CD4-positive, alpha-beta T cell treated with Interleukin-4 for 1 hour (primary cell): ENCODE measurements around the gene FBXL13.
"Not testable (repeated sequence)": the region's sequence is repeated elsewhere in the genome, so short reads cannot be mapped to it uniquely, and the experiment has no call there.

Source experiments
- DNase-seq, 2 donors: peaks; one replicate each; pipeline ENCODE4 v3.0.0-alpha.2; 2020 to 2022

Gene FBXL13

DNA sequence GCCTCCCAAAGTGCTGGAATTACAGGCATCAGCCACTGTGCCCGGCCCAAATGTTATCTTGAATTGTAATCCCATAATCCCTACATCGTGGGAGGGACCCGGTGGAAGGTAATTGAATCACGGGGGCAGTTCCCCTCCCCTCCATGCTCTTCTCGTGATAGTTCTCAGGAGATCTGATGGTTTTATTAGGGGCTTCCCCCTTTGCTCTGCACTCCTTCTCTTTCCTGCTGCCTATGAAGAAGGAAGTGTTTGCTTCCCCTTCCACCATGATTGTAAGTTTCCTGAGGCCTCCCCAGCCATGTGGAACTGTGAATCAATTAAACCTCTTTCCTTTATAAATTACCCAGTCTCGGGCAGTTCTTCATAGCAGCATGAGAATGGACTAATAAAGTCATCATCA, 3.6 kb upstream of the FBXL13 start:
- DNase-seq, result not testable (repeated sequence)

DNA sequence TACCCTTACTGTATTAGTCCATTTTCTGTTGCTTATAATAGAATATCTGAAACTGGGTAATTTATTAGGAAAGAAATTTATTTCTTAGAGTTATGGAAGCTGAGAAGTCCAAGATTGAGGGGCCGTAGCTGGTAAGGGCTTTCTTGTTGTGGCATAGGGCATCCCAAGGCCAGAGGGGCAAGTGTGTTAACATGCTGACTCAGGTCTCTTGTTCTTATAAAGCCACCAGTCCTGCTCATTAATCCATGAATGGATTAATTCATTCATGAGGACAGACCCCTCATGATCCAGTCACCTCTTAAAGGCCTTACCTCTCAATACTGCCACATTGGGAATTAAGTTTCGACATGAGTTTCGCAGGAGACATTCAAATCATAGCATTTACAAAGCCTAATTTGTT, 2.7 kb upstream of the FBXL13 start:
- DNase-seq, result no peak

DNA sequence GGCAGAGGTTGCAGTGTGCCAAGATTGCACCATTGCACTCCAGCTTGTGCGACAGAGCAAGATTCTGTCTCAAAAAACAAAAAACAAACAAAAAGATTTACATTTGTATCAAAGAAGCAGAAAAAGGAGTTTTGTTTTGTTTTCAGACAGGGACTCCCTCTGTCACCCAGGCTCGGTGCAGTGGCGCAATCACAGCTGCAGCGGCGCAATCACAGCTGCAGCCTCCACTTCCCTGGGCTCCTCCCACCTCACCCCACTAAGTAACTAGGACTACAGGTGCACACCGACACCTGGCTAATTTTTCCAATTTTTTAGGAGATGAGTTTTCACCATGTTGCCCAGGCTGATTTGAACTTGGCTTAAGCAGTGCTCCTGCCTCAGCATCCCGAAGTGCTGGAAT, 2.2 kb upstream of the FBXL13 start:
- no peak for DNase-seq

DNA sequence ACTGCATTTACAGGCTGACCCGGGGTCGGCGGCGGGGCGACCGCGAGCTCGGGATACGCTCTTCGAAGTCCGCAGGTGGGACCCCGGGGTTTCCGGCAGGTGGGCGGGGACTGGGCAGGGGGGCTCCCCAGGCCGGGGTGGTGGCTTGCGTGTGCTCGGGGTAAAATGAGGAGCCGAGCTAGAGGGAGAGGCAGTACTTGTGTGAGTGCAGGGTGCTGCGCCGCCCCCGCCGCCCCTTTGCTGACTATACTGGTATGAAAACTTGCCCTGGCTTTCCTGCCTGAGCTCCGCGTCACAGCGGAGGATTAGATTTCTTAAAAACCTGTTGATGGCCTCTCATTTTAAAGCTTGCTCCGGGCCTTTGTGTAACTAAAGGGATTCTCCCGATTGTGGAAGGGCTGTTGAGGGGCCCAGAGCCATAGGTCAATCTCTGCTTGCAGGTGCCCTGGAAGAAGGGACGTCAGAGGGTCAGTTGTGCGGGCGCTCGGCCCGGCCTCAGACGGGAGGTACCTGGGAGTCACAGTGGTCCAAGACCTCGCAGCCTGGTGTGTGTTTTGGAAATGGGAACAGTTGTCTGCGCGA, 832 bp upstream of the FBXL13 start:
- peak; percentile 67 for DNase-seq

DNA sequence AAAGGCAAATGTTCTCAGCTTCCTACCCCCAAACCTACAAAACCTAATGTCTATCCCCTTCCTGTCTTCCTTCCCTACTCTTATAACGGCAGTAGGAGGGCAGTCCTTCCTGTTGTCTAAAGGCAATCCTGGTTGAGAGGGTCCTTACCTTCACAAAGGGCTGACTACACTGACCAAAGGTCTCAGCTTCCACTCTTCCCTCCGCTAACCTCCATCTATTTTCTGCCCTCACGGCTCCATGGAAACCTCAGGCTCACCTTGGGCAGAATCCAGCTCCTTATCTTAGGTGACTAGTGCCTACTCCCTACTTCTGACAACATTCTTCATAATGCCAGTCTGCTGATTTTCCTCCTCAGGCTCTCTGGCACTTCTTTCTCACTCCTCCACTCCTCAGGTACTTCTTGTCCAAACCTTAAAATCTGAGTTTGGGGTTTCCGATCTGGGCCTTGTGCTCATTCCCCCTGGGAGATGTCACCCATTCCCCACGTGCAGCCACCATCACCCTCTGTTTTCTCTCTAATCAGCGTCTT, 542 bp downstream of the FBXL13 start:
- DNase-seq, result peak in 1 of 2 donors; percentile 2

DNA sequence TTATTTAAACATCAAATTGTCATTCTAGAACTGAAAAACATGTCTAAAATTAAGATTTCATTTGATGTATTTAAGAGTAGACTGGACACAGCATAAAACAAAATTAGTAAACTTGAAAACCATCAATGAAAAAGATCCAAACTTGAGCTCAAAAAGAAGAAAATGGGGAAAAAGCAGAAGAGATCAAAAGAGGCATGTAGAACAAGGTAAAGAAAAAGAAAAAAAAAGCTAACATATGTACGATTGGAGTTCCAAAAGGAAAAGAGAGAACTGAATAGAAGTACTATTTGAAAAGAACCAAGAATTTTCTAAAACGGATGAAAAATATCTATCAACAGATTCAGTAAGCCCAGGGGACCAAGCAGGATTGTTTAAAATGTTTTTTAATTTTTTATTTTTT, 3.6 kb downstream of the FBXL13 start:
- DNase-seq, result no peak

DNA sequence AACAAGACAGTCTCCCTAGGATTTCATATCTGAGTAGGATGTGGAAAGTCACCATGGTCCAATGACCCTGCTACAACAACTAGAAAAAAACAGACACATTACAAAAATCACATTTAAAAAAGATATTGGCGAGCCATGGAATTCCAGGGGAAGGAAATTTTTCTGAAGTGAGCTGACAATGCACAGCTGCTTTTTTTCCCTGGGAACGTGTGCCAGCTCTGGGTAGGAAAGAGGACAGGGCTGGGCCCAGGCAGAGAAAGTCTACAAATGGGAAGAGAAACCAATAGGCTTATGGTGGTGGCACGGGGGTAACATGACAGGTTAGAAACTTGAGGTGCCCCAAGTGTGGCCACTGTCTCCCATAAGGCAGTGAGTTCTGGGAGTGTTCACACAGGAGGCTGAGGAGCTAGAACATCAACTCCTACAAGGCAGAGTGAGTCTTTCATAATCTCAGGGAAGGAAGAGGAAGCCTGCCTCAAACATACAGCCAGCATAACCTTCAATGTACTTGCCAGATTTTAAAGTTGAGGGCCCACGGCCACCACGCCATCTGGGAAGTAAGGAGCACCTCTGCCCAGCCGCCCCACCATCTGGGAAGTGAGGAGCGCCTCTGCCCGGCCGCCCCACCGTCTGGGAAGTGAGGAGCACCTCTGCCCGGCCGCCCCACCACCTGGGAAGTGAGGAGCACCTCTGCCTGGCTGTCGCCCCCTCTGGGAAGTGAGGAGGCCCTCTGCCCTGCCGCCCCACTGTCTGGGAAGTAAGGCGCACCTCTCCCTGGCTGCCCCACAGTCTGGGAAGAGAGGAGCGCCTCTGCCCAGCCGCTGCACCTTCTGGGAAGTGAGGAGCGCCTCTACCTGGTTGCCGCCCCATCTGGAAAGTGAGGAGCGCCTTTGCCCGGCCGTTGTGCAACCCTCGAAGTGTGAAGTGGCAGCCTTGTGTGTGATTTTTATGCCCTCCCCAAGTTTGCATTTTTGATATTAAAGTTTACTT, 5.9 kb downstream of the FBXL13 start:
- no peak for DNase-seq

DNA sequence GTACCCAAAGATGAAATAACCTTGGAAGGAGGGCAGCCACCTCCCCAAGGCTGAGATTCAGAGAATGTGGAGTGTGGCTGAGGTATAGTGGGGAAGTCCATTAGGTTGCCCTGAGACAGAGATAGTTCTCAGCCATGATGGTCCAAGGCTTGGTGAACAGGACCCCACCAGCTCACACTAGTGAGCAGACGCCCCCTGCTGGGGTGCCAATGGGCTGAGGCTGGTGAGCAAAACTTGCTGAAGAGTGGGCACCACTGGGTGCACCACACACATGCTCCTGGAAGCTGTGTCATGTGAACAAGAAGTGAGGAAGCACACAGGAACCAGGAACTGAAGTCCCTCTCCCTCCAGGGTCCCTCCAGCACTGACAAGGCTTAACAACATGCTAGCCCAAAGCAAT, 8.9 kb downstream of the FBXL13 start:
- DNase-seq, result peak; percentile 30

DNA sequence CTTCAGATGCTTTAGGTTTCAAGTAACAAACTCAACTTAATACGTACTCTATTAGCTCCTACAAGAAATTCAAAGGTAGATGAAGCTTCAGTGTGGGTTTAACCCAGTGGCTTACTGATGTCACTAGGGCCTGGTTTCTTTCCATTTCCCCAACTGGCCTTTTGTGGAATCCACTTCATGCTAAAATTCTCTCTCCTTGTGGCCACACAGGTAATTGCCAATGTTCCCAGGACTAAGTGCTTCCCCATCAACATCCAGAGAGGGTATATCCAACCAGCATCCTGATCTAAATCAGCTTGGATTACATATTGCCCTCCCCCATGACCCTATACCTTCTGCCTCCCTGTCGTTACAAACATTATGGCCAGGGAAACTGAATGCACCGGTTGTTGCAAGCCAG, 10.7 kb downstream of the FBXL13 start:
- DNase-seq, result no peak

DNA sequence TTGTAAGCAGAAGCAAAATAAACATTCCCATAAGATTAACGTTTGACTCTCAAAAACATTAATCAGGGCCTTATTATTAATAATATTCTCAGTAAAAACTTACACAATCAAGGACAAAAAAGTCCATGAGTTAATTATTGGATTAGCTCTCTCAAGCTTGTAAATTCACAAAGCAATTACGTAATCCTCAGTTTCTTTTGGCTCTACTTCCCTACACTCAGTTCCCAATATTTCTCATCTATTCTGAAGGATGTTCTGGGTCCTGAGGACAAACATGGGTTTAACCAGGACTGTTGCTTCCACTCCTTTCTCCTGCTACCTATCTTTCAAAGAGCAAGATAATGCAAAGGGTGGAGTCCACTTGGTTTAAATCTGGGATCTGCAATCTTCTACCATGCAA, 15.1 kb downstream of the FBXL13 start:
- no peak for DNase-seq

DNA sequence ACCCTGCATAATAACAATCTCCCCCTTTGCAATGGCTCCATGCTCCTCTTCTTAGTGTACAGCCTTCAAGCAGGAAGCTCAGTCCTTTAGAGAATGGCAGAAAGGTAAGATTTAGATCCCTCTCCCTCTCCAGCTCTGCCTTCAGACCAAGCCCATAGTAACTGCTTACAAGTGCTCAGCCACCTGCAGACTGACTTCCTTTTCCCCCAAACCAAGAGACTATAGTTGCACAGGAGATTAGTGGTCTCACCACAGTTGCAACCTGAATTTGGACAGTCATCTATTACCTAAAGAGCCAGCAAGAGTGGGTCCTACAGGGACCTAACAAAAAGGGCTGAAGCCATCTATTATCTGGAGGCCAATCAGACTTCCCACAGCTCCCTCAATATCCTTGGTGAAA, 16.5 kb downstream of the FBXL13 start:
- no peak for DNase-seq

DNA sequence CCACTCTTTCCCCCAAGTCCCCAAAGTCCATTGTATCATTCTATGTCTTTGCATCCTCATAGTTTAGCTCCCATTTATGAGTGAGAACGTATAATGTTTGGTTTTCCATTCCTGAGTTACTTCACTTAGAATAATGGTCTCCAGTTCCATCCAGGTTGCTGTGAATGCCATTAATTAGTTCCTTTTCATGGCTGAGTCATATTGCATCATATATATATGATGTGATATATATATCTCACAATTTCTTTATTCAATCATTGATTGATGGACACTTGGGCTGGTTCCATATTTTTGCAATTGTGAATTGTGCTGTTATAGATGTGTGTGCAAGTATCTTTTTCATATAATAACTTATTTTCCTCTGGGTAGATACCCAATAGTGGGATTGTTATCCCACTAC, 18.6 kb downstream of the FBXL13 start:
- not testable (repeated sequence) for DNase-seq

DNA sequence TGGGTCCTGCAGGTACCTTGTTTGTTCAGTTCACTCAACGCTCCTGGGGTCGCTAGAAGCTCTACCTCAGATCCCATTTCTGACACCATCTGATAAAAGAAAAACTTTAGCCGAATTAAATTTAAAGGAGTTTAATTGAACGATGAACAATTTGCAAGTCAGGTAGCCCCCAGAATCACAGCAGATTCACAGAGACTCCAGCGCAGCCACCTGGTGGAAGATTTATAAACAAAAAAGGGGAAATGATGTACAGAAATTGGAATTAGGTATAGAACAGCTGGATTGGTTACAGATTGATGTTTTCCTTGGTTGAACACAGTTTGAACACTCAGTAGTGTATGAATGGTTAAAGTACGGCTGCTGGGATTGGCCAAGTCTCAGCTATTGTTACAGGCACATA, 23.1 kb downstream of the FBXL13 start:
- no peak for DNase-seq

DNA sequence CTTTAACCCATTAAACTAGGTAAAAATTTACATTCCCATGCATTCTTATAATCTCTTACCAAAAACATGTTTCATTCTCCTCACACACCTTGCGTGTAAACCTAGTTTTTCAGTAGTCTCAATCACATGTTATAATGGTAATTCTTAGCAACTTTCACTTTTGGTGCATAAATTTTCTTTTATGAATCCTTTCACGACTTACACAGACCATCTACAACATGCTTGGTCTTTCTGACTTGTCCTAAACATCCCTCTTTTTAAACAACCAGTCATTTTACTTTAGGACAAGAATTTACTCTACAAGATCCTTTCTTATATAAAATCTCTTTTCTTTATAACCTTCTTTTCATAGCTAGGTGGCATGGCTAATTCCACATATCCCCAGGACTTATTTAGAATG, 25.8 kb downstream of the FBXL13 start:
- DNase-seq, result no peak

DNA sequence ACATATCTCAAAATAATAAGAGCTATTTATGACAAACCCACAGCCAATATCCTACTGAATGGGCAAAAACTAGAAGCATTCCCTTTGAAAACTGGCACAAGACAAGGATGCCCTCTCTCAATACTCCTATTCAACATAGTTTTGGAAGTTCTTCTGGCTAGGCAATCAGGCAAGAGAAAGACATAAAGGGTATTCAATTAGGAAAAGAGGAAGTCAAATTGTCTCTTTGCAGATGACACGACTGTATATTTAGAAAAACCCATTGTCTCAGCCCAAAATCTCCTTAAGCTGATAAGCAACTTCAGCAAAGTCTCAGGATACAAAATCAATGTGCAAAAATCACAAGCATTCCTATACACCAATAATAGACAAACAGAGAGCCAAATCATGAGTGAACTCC, 32.8 kb downstream of the FBXL13 start:
- DNase-seq, result not testable (repeated sequence)

DNA sequence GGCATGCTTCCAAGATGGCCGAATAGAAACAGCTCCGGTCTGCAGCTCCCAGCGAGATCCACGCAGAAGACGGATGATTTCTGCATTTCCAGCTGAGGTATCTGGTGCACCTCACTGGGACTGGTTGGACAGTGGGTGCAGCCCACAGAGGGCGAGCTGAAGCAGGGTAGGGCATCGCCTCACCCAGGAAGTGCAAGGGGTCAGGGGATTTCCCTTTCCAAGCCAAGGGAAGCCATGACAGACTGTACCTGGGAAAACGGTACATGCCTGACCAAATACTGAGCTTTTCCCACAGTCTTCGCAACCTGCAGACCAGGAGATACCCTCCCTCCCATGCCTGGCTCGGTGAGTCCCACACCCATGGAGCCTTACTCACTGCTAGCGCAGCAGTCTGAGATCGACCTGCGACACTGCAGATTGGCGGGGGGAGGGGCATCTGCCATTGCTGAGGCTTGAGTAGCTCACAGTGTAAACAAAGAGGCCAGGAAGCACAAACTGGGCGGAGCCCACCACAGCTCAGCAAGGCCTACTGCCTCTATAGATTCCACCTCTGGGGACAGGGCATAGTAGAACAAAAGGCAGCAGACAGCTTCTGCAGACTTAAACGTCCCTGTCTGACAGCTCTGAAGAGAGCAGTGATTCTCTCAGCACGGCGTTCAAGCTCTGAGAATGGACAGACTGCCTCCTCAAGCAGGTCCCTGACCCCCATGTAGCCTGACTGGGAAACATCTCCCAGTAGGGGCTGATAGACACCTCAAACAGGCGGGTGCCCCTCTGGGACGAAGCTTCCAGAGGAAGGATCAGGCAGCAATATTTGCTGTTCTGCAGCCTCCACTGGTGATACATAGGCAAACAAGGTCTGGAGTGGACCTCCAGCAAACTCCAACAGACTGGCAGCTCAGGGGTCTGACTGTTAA, 36.5 kb downstream of the FBXL13 start:
- DNase-seq, result not testable (repeated sequence)

DNA sequence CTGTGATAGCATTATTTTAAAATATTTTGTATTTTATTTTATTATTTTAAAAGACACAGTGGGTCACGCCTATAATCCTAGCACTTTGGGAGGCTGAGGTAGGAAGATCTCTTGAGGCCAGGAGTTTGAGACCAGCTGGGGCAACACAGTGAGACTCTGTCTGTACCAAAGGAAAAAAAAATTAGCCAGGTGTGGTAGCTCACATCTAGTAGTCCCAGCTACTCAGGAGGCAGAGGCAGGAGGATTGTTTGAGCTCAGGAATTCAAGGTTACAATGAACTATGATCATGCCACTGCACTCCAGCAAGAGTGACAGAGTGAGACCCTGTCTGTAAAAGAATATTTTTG, 37.1 kb downstream of the FBXL13 start:
- DNase-seq, result no peak

DNA sequence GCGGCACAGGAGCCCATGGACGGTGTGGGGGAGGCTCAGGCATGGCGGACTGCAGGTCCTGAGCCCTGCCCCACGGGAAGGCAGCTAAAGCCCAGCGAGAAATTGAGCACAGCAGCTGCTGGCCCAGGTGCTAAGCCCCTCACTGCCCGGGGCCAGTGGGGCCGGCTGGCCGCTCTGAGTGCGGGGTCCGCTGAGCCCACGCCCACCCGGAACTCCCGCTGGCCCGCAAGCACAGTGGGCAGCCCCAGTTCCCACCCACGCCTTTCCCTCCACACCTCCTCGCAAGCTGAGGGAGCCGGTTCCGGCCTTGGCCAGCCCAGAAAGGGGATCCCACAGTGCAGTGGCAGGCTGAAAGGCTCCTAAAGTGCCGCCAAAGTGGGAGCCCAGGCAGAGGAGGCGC, 40.3 kb downstream of the FBXL13 start:
- DNase-seq, result not testable (repeated sequence)

DNA sequence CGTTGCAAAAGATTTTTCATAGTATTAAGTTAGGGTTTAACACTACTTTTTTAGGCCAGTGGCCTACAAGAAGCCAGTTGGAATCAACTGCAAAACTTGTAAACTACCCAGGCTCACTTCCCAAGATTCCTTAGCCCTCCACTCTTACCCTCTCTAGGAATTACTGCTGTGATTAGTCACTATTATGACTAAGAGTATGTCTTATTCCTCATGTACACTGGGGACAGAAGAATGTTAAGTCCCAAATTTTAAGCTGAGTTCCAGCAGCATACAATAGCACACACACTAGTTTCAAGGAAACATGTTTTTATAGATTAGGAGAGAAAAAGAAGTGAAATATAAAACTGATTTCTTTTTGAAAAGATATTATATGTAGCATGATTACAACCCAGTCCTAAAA, 42.8 kb downstream of the FBXL13 start:
- no peak for DNase-seq

DNA sequence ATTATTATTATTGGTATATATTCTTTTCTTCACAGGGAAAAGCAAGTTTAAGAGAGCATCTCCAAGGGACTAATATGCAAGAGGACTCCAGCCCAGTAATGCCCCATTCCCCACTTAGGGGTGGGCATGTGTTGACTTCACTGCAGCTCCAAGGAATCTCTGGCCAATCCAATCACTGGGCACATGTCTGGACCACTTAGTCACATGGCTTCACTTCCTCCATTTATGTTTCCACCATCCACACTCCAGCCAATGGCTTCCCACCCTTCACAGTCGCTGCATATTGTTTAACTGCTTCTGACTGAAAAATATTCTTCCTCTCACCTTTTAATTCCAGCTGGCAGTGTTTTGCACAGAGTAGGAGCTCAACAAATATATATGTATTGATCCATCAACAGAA, 43.6 kb downstream of the FBXL13 start:
- no peak for DNase-seq

DNA sequence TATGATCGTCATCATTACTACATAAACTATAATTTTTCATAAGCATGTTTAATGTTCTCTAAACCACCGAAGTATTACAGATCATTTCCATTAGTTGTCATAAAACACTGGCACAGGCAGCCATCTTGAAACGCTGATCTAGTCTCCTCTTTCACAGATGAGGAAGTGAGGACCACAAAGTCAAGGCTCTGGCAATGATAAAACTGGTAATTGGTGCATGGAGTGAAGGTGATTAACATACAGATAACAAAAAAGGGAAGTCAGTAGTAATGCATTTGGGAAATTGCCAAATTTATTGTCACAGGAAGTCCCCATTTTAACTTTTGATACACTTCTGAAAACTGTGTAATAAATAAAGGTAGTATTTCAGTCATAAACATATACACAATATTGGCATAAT, 49.3 kb downstream of the FBXL13 start:
- DNase-seq, result no peak

DNA sequence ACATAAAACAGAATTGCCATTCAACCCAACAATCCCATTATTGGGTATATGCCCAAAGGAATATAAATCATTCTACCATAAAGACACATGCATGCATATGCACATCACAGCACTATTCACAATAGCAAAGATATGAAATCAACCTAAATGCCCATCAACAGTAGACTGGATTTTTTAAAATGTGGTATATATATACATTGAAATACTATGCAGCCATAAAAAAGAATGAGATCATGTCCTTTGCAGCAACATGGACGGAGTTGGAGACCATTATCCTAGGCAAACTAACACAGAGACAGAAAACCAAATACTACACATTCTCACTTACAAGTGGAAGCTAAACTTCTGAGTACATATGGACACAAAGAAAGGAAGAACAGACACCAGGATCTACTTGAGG, 51.0 kb downstream of the FBXL13 start:
- DNase-seq, result not testable (repeated sequence)

DNA sequence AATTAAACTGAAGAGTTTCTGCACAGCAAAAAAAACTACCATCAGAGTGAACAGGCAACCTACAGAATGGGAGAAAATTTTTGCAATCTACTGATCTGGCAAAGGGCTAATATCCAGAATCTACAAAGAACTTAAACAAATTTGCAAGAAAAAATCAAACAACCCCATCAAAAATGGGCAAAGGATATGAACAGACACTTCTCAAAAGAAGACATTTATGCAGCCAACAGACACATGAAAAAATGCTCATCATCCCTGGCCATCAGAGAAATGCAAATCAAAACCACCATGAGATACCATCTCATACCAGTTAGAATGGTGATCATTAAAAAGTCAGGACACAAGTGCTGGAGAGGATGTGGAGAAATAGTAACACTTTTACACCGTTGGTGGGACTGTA, 53.1 kb downstream of the FBXL13 start:
- not testable (repeated sequence) for DNase-seq
